Erythroblast (primary cell): ENCODE results near the gene SPATA12.

Experiments used
- DNase-seq, 2 experiments: peaks; one replicate each; lab custom pipeline; 2025; lab: John Stamatoyannopoulos, UW
- GATA1 ChIP-seq: IDR thresholded peaks from 2 replicates; pipeline ENCODE4 v1.6.1; 2011; ENCODE audit warnings: low read depth, mild to moderate bottlenecking, control low read depth, low read length, moderate library complexity
- POLR2A ChIP-seq: IDR thresholded peaks from 2 replicates; pipeline ENCODE4 v1.6.1; 2011; ENCODE audit warnings: mild to moderate bottlenecking, low read length

SPATA12 gene

GRCh38 chr3:57085211-57085610 is 24.7 kb downstream of the SPATA12 start:
- DNase-seq: no peak
- TF ChIP-seq GATA1: no peak
- no peak for TF ChIP-seq POLR2A

- DNase-seq: no peak
- TF ChIP-seq GATA1: no peak
- no peak for TF ChIP-seq POLR2A
These were observed 25.7 kb downstream of the SPATA12 start for GRCh38 chr3:57086201-57086600.

DNA sequence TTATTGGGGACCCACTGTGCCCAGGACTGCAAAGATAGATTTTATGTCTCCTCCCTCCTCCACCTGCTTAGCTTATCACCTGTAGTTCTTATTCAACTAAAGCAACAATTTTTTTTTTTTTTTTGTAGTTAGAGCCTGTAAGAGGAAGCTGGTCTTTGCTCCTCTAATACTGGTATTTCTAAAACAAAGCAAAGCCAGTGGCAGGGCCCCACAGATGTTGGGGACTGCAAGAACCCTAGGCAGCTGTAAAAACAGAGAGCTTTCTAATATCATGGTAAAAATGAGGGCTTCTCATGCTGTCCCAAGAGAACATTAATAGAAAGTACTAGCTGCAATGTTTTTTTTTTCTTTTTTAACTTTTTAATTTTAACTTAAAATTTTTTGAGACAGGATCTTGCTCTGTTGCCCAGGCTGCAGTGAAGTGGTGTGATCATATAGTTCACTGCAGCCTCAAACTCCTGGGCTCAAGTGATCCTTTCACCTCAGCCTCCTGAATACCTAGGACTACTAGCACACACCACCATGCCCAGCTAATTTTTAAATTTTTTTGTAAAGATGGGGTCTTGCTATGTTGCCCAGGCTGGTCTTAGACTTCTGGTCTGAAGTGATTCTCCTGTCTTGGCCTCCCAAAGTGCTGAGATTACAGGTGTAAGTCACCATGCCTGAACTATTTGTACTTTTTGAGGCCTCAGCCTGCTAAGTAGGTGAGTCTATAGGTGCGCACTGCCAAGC is 27.1 kb downstream of the SPATA12 start:
- TF ChIP-seq POLR2A (no peak), GATA1 (no peak)

GRCh38 chr3:57088503-57088902 is 28.0 kb downstream of the SPATA12 start:
- no peak for DNase-seq
- TF ChIP-seq POLR2A (no peak), GATA1 (no peak)

More for the DNA sequence above, 27.1 kb downstream of the SPATA12 start:
- DNase-seq: no peak

- no peak for DNase-seq
- TF ChIP-seq GATA1 (no peak), POLR2A (no peak)
These were observed 28.6 kb downstream of the SPATA12 start for GRCh38 chr3:57089043-57089442.

DNA sequence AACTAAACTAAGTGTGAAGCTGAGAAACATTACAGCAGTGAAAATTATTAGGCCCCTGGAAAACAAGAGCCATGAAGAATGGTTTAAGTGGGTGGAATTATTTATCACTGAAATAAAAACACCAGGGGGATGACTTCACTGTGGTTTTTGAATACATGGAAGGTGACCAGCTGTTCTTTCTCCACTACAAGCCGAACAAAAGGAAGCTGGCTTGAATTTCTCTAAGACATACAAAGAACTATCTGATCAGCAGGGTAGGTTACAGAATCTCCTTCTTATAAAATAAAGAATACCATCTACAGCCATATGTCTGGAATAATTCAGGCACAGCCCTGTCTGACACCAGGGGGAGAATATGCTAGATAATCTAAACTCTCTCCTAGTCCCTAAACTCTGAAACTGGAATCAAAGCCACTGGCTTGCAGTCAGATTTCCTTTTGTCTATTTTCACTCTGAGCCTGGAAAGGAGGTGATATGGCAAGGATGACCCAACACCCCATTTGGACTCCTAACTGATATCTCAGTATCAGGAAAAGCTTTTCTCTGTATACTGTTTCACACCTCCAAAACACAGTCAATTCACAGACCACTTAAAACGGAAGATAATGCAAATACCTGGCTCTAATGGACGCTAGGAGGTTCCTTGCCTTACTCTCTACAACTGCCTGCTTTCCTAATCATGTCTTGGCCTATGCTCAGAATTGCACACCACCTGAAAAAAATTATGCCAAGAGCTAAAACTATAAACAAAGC is 31.2 kb downstream of the SPATA12 start:
- no peak for DNase-seq
- TF ChIP-seq POLR2A: no peak
- TF ChIP-seq GATA1: no peak

GRCh38 chr3:57093489-57093888 is 33.0 kb downstream of the SPATA12 start:
- no peak for DNase-seq
- TF ChIP-seq POLR2A (no peak), GATA1 (no peak)

DNA sequence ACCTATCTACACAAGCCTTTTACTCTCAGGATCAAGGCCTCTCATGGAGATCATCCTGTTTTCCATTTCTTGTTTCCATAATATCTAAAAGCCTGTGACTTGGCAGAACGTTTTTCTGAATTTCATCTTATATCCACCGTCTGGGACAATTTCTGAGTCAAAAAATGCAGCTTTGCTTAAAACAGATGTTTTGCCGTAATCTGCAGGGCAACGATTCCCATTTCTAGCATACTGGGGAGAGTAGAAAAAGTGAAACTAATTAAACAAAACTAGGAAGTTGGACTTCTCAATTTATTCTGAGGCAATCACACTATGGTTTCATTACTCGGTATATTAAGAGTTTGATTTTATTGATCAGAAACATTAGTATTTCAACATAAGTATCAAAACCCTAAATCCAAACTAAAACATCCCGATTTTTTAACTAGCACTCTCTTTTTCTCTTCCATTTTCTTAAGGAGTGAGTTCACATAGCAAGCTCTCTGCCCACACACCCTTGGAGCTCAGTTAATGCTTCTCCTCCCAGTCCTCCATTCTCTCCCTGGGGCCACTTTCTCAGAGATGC is 33.6 kb downstream of the SPATA12 start:
- TF ChIP-seq POLR2A: no peak
- no peak for TF ChIP-seq GATA1
- DNase-seq: no peak

DNA sequence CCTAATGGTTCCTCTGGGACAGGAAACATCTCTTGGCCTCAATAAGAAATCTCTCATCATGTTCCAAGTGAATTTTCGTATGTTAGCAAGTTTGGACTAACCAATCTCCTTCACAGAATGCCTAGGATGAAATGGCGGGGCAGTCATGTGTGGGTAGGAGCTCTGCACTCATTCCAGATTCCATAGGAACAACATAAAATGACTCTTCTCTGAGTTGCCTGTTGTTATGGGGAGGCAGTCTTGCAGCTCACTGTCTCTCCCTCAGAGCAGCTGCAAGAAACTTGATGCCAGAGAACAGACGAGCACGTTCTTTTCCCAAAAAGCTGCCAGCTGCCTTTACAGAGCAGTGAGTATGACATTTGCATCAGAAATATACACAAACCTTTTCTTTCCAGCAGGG is 34.1 kb downstream of the SPATA12 start:
- DNase-seq: no peak
- TF ChIP-seq GATA1 (no peak), POLR2A (no peak)

DNA sequence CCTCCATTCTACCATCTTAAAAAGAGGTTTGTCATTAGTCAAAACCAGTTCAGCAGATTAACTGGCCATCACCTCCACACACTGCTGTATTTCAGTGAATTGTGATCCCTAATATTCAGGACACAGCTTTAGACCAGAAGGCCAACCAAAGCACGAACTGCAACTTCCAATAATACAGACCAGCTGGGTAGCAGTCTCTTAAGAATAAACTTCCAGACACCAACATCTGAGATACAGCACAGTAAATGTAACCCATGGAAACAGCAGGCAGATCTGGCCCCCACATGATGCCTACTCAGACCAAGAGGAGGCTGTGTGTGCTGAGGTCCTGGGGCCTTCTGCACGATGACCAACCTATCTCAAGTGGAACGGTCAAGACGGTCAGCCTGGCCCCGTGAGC is 34.9 kb downstream of the SPATA12 start:
- TF ChIP-seq GATA1: no peak
- no peak for TF ChIP-seq POLR2A
- DNase-seq: no peak

DNA sequence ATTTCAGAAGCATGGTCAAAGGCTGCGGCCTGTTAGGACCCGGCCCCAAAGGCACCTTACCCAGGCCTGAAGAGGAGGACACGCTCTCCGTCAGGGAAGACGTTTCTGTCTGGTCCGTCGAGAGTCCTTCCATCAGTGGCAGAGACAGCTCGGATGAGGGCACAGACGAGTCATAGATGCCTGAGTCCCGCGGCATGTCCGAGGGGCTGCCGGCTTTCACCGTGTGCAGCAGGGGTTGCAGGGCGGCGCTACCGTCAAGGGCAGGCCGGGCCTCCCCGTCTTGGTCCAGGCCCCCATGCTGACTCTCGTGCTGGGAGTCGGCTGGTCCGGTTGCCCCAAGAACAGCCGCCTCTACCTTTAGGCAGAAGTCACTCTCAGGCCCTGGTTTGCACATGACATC is 37.1 kb downstream of the SPATA12 start:
- DNase-seq: no peak
- TF ChIP-seq POLR2A (no peak), GATA1 (no peak)

DNA sequence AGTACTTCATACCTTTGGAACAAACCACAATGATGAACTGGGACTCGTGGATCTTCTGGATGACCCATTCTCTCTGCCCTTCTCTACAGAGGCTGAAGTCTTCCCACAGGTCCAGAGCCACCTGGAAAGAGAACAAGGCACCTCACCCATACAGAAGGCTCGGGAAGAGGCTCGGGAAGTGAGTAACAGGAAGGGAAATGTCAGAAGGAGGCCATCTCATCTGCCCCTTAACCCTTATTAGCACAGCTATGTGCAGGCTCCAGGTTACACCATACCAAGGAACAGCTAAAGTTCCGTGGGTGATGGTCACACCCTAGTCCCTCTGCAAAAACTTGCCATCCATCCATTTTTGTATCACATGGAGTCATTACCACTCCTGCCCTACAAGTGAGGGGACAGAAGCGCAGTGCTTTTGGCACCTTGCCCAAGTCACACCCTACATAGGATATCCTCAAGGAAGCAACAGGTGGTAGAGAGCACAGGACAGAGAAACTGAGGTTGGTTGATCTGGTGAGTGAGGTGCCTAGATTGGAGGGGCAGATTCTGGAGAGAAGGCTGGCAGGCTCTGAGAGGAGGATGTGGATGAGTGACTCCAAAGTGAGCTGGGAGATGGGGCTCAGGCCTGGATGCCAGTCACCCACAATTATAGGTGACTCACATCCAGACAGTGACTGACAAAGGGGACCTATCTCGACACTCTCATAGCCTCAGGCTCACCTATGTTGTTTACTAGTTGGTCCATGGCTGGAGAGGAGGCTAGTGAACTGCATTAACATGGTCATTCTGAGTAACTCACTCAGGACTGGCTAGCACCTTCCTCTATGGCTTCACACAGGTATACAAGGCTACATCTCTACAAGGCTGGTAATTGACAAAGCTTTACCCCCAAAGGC is 38.2 kb downstream of the SPATA12 start:
- no peak for TF ChIP-seq POLR2A
- no peak for TF ChIP-seq GATA1
- DNase-seq: no peak

DNA sequence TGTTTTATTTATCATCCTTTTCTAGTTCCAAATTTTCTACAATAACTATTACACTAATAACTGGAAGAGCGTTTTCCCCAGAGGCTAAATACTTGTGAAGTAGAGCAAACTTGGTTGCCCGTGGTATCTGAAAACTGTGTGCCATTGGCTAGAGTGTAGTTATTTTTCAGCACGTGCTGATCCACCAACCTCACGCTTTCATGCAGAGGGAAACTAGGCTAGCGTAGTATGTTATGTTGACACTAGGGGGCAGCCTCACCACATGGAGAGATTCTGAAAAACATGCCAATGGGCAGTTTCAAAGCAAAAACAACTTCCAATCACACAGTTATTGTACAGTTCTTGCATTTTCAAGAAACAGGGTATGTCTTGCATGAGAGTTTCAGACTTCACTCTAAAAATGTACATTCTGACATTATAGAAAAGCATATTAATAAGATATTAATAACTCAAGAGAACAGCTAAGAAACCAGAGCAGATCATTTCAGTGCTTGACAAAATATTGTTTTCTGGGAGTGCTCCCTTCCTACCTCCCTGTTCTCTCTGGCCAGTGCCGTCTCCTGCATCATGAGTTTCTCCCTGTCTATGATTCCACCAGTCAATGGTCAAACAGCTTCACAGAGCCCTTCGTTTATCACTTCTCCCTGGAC is 39.7 kb downstream of the SPATA12 start:
- peak; percentile 56 to 74 for DNase-seq
- TF ChIP-seq GATA1 (no peak), POLR2A (no peak)
